ENCODE results near the gene SCAND1. TPM values are rescaled to one million over a fixed set of nuclear protein-coding genes. Genes with fewer than 3 reads are reported as not detected.

SCAND1 gene
- total RNA-seq (2021; ENCODE audit: unreplicated experiment) (59.6 TPM), Bru-seq, nascent RNA (percentile 43 among the genes with signal in this experiment), BruChase-seq, experiment 1, labeled RNA remaining after a 2-hour chase (percentile 45 among the genes with signal in this experiment), BruChase-seq, experiment 2, labeled RNA remaining after a 6-hour chase (percentile 52 among the genes with signal in this experiment)
- polyA plus RNA-seq (2012; ENCODE audit: insufficient read length) = 68.0 TPM
- long read RNA-seq, transcript SCAND1-201 (2 exons, 902 nt) = major isoform, 22 of 38 reads
- long read RNA-seq, partial matches to known transcripts = 0 of 38 reads
- long read RNA-seq, other reads (novel, unspliced or antisense) = 16 of 38 reads

DNA sequence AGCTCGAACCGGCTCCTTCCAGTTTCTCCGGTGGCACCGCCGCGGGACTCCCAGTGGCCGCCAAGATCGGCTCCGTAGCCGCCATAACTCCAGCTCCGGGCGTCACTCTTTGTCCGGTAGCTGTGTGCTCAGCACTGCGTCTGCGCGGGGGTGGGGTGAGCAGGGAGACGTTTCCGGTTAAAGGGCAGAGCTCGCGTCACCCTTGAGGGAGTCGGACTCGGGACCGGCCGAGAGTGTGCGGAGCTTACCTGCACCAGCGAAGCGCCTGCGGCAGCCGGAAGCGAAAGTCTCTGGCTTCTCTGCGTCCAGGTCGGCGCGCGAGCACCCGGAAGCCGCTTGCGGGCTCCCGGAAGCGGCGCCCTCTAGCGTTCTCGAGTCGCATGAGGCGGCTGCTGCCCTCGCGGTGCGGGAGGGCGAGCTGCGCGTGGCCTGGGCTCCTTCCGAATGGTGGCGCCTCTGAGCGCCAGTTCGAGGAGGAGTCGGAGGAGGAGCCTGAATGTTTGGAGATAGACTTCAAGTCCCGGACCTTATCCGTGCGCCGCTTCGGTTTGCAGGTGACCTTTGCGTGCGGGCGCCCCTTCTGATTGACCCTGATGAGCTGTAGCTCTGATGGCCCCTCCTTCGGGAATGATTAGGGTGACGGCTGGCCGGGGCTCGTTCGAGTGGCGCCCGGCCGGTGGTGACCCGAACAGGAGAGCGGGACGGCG, at the start of gene SCAND1:
TSS of gene SCAND1 (minus strand) at position 303 of the 707 bp plus-strand sequence. CDS start at position 85, 218 bp downstream.
- BruUV-seq (replicated peaks) = no TSS peak
- H3K4me1 ChIP-seq (ENCODE audit: control insufficient read depth, insufficient read depth, low read length) = peaks cover 8% of the 10 kb centered on the region
- H3K9me3 ChIP-seq (ENCODE audit: control insufficient read depth, insufficient read depth, low read depth, low read length) = no peaks in the 10 kb centered on the region
- intact Hi-C loops (cut with micrococcal nuclease; ENCODE audit: unreplicated experiment) (no loop called here), in situ Hi-C loops (cut with HindIII; ENCODE audit: low pct_unique_long_range_greater_than_20kb, low sequenced_read_pairs) (no loop called here)
- TF ChIP-seq, protein P1, sequence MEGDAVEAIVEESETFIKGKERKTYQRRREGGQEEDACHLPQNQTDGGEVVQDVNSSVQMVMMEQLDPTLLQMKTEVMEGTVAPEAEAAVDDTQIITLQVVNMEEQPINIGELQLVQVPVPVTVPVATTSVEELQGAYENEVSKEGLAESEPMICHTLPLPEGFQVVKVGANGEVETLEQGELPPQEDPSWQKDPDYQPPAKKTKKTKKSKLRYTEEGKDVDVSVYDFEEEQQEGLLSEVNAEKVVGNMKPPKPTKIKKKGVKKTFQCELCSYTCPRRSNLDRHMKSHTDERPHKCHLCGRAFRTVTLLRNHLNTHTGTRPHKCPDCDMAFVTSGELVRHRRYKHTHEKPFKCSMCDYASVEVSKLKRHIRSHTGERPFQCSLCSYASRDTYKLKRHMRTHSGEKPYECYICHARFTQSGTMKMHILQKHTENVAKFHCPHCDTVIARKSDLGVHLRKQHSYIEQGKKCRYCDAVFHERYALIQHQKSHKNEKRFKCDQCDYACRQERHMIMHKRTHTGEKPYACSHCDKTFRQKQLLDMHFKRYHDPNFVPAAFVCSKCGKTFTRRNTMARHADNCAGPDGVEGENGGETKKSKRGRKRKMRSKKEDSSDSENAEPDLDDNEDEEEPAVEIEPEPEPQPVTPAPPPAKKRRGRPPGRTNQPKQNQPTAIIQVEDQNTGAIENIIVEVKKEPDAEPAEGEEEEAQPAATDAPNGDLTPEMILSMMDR (IDR thresholded peaks at IDR 0.05) = peak; percentile 100
- TF ChIP-seq SIN3A (IDR thresholded peaks at IDR 0.05; ENCODE audit: borderline replicate concordance, insufficient read depth, low read depth, low read length) (no peak; the same call in 1 of the 2 replicates), POLR2AphosphoS5 (IDR thresholded peaks at IDR 0.05; ENCODE audit: low read depth, low read length) (peak; percentile 84), TCF7L2 (IDR thresholded peaks at IDR 0.05; ENCODE audit: low read depth, low read length) (0 out of 2 replicates have a peak, but pooled peaks have one; percentile 16)
- TF ChIP-seq, protein P2, sequence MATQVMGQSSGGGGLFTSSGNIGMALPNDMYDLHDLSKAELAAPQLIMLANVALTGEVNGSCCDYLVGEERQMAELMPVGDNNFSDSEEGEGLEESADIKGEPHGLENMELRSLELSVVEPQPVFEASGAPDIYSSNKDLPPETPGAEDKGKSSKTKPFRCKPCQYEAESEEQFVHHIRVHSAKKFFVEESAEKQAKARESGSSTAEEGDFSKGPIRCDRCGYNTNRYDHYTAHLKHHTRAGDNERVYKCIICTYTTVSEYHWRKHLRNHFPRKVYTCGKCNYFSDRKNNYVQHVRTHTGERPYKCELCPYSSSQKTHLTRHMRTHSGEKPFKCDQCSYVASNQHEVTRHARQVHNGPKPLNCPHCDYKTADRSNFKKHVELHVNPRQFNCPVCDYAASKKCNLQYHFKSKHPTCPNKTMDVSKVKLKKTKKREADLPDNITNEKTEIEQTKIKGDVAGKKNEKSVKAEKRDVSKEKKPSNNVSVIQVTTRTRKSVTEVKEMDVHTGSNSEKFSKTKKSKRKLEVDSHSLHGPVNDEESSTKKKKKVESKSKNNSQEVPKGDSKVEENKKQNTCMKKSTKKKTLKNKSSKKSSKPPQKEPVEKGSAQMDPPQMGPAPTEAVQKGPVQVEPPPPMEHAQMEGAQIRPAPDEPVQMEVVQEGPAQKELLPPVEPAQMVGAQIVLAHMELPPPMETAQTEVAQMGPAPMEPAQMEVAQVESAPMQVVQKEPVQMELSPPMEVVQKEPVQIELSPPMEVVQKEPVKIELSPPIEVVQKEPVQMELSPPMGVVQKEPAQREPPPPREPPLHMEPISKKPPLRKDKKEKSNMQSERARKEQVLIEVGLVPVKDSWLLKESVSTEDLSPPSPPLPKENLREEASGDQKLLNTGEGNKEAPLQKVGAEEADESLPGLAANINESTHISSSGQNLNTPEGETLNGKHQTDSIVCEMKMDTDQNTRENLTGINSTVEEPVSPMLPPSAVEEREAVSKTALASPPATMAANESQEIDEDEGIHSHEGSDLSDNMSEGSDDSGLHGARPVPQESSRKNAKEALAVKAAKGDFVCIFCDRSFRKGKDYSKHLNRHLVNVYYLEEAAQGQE (IDR thresholded peaks at IDR 0.05; ENCODE audit: insufficient read depth in 1 of 2, low read depth in 2 of 2, low read length in 1 of 2) = no peak
- H3K36me3 ChIP-seq (ENCODE audit: control insufficient read depth, insufficient read depth, low read length) = no peaks in the 10 kb centered on the region
- peak; percentile 95 for ATAC-seq
- peak; percentile 93 for DNase-seq (ENCODE audit: low read depth, low spot score)
- CTCF ChIA-PET = interaction anchor here (0.6 to 2.0 kb wide), 4 partner anchors 12 to 170 kb away, joined by 4 to 11 read pairs (median 8); no protein-coding TSS in a partner anchor
- POLR2A ChIA-PET = interaction anchor here (0.6 to 0.9 kb wide), 2 partner anchors 109 to 212 kb away, joined by 3 read pairs; partner anchors contain the start of gene RBM39
- peak within 1 kb of the TSS; percentile 92 for H3K27ac ChIP-seq (ENCODE audit: low read length)
- H3K4me3 ChIP-seq (ENCODE audit: low read depth in 2 of 2, low read length in 2 of 2) = peak within 1 kb of the TSS; percentile 85 to 95
- H3K27me3 ChIP-seq (ENCODE audit: control insufficient read depth, insufficient read depth, low read length) = no peaks in the 10 kb centered on the region

DNA sequence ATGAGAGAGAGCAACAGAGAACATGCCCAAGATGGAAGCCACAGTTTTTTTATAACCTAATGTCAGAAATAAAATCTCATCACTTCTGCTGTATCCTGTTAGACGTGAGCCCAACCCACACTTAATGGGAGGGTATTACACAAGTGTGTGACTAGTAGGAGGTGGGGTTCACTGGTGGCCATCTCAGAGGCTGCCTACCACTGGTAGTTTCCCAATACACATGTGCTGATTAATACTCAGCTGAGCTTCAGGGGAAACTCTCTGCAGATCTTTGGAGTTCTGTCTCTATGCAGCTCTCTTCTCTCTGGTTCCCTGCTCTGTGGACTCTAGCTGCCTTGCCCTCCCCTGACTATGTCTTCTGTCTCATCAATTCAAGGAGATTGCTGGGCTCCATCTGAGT, 49.7 kb upstream of the SCAND1 start:
- no peak overlapping the region for H3K27ac ChIP-seq (ENCODE audit: low read length)
- H3K4me1 ChIP-seq (ENCODE audit: control insufficient read depth, insufficient read depth, low read length) = no peaks in the 10 kb centered on the region
- CTCF ChIA-PET = interaction anchor here (0.7 to 0.9 kb wide), 2 partner anchors 11 to 423 kb away, joined by 3 to 4 read pairs; no protein-coding TSS in a partner anchor
- no TSS peak for BruUV-seq (replicated peaks)
- peaks cover 7% of the 10 kb centered on the region for H3K9me3 ChIP-seq (ENCODE audit: control insufficient read depth, insufficient read depth, low read depth, low read length)
- no peaks in the 10 kb centered on the region for H3K36me3 ChIP-seq (ENCODE audit: control insufficient read depth, insufficient read depth, low read length)
- TF ChIP-seq, protein P2 (IDR thresholded peaks at IDR 0.05; ENCODE audit: insufficient read depth in 1 of 2, low read depth in 2 of 2, low read length in 1 of 2) = no peak
- TF ChIP-seq POLR2AphosphoS5 (IDR thresholded peaks at IDR 0.05; ENCODE audit: low read depth, low read length) (no peak), TCF7L2 (IDR thresholded peaks at IDR 0.05; ENCODE audit: low read depth, low read length) (no peak), SIN3A (IDR thresholded peaks at IDR 0.05; ENCODE audit: borderline replicate concordance, insufficient read depth, low read depth, low read length) (no peak)
- TF ChIP-seq, protein P1 (IDR thresholded peaks at IDR 0.05) = no peak
- intact Hi-C loops (cut with micrococcal nuclease; ENCODE audit: unreplicated experiment) = no loop called here
- H3K4me3 ChIP-seq (ENCODE audit: low read depth in 2 of 2, low read length in 2 of 2) = no peak overlapping the region
- ATAC-seq = no peak
- no peaks in the 10 kb centered on the region for H3K27me3 ChIP-seq (ENCODE audit: control insufficient read depth, insufficient read depth, low read length)
- in situ Hi-C loops (cut with HindIII; ENCODE audit: low pct_unique_long_range_greater_than_20kb, low sequenced_read_pairs) = no loop called here
- POLR2A ChIA-PET = no interaction called here
- no peak for DNase-seq (ENCODE audit: low read depth, low spot score)
